Mesothelial cell of epicardium (in vitro differentiated cells): ENCODE results near the gene MRGPRD. TPM values are rescaled to one million over a fixed set of nuclear protein-coding genes. Genes with fewer than 3 reads are reported as not detected.

Experiments used
- DNase-seq, 2 experiments: peaks; one replicate each; pipeline ENCODE4 v3.0.0; 2021; ENCODE audit warnings: low spot score in 2 of 2; ENCODE audit not compliant: unreplicated experiment in 2 of 2
- H3K27ac Mint-ChIP-seq: 2 replicates; pipeline ENCODE4 v1.8.0; 2021; ENCODE audit warnings: mixed read lengths
- H3K27me3 Mint-ChIP-seq: 2 replicates; pipeline ENCODE4 v1.8.0; 2021; ENCODE audit warnings: low read depth, mixed read lengths
- H3K36me3 Mint-ChIP-seq: 2 replicates; pipeline ENCODE4 v1.8.0; 2021; ENCODE audit warnings: mixed read lengths
- H3K4me1 Mint-ChIP-seq: 2 replicates; pipeline ENCODE4 v1.8.0; 2021; ENCODE audit warnings: mixed read lengths
- H3K4me3 Mint-ChIP-seq: 2 replicates; pipeline ENCODE4 v1.8.0; 2021; ENCODE audit warnings: mild to moderate bottlenecking, moderate library complexity, mixed read lengths
- H3K9me3 Mint-ChIP-seq: 2 replicates; pipeline ENCODE4 v1.8.0; 2021; ENCODE audit warnings: mixed read lengths
- total RNA-seq: library from RNA; stranded (reverse); gene quantifications from 3 replicates; pipeline ENCODE4 v1.2.1, GENCODE V29; 2021
- TF ChIP-seq, protein P1 (sequence below): fragments of 200-600 bp; sonication (generic); IDR thresholded peaks from one replicate; pipeline ENCODE4 v1.5.0; 2021; ENCODE audit warnings: antibody characterized with exemption; ENCODE audit not compliant: unreplicated experiment

Gene MRGPRD
- total RNA-seq, 1 donor from 2014 or later = not detected

DNA sequence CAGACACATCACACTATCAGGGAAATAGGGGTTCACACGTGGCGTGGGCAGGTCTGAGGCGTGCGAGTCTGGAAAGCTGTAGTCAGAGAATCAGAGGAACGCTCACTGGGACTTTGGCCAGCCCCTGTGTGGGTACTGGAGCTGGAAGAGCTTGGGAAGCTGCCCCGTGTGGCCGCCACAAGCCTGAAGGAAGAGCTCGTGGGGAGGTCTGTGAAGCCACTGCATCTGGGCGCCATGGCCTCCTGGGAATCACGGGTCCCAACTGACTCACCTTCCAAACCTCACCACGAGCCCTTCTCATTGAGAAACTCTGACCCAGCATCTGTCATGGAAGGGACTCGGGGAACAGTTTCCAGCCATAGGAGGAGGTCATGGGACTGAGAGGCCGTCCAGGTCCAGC lies 38.1 kb upstream of the MRGPRD start:
- Mint-ChIP-seq H3K36me3 (no peaks in the 10 kb centered on the region), H3K4me3 (no peak overlapping the region), H3K9me3 (no peaks in the 10 kb centered on the region), H3K27ac (no peak overlapping the region), H3K4me1 (peaks cover 11% of the 10 kb centered on the region), H3K27me3 (no peaks in the 10 kb centered on the region)
- DNase-seq = no peak
- TF ChIP-seq, protein P1, sequence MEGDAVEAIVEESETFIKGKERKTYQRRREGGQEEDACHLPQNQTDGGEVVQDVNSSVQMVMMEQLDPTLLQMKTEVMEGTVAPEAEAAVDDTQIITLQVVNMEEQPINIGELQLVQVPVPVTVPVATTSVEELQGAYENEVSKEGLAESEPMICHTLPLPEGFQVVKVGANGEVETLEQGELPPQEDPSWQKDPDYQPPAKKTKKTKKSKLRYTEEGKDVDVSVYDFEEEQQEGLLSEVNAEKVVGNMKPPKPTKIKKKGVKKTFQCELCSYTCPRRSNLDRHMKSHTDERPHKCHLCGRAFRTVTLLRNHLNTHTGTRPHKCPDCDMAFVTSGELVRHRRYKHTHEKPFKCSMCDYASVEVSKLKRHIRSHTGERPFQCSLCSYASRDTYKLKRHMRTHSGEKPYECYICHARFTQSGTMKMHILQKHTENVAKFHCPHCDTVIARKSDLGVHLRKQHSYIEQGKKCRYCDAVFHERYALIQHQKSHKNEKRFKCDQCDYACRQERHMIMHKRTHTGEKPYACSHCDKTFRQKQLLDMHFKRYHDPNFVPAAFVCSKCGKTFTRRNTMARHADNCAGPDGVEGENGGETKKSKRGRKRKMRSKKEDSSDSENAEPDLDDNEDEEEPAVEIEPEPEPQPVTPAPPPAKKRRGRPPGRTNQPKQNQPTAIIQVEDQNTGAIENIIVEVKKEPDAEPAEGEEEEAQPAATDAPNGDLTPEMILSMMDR = no peak

DNA sequence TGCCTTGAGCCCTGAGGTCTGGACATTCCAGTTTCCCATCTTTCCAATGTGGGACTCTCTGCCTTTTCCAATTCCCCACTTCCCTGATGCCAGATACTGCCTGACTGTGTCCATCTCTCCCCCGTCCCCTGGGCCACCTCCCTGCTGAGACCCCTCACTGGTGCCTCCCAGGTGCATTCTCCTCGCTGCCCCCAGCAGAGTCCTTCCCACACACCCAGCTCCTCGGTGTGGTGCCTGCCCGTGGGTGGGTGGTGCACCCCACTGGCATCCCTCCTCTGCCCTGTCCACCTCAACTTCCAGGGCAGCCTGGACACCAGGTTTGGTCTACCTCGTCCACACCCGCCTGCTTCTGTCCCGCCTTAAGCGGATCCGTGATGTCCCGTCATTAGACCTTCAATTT lies 37.2 kb upstream of the MRGPRD start:
- Mint-ChIP-seq H3K4me3 (no peak overlapping the region), H3K36me3 (no peaks in the 10 kb centered on the region), H3K27me3 (peaks cover 4% of the 10 kb centered on the region), H3K4me1 (peaks cover 15% of the 10 kb centered on the region), H3K27ac (no peak overlapping the region), H3K9me3 (no peaks in the 10 kb centered on the region)
- no peak for DNase-seq
- TF ChIP-seq, protein P1 = no peak

DNA sequence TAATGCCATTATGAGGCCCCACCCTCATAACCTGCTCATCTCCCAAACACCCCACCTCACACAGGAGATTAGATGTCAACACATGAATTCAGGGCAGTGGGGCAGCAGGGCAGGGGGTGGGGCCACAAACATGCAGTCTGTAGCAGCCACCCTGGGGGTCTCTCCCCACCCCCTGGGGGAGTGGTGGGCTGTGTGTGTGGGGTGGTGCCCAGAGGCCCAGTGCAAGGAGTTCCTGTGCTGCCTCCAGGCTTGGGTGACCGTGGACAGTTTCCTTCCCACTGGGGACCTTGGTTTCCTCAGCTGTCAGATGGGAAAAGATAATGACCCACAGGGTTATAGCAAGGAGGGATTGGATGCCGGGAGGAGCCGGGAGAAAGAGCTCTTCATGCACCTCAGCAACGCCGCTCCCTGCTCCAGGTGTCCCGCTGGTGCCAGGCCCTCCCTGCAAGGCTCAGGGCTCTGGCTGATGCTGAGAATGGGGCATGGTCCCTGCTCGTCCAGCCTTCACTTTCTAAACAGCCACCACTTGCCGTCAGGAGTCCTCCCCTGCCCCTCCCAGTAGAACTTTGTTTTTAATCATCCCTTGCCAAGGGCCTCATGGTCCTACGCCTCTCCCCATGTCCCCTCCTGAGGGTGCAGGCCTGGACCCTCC lies 34.2 kb upstream of the MRGPRD start:
- Mint-ChIP-seq H3K4me3 (no peak overlapping the region), H3K4me1 (peaks cover 31% of the 10 kb centered on the region), H3K27me3 (peaks cover 8% of the 10 kb centered on the region), H3K36me3 (no peaks in the 10 kb centered on the region), H3K9me3 (no peaks in the 10 kb centered on the region), H3K27ac (peak overlapping the region; percentile 56)
- no peak for DNase-seq
- TF ChIP-seq, protein P1 = no peak

DNA sequence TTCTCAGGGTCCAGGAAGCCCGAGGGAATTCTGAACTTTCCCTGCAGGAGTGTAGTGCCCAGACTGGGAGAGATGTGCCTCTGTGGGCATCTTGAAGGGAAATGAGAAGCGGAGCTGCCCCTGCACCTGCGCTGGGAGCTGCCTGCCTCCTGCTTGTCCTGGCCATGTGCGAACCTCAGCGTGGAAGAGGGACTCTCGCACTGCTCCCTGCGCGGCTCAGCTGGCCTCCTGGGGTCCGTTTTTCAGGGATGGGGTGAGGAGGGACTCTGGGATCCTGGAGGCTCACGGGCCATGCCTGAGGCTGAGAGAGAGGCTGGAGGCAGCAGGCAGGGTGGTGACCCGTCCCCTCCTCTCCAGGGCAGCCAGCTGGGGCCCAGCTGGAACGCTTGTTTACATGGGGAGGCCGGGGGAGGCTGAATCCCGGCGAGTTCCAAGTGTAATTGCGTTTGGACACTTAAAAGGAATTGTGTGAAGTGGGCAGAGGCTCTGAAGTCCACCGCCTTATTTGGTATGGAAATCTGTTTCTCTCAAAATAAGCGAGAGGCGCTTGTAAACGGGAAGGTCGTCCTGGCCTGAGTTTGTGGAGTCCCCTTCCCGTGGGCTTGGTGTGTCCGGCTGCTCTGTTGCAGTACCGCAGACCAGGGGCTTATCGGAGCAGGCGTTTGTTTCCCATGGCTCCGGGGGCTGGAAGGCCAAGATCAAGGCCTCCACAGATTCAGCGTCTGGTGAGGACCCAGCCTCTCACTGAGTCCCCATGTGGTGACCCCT lies 33.5 kb upstream of the MRGPRD start:
- no peaks in the 10 kb centered on the region for H3K9me3 Mint-ChIP-seq
- peaks cover 36% of the 10 kb centered on the region for H3K4me1 Mint-ChIP-seq
- peaks cover 8% of the 10 kb centered on the region for H3K27me3 Mint-ChIP-seq
- H3K36me3 Mint-ChIP-seq = no peaks in the 10 kb centered on the region
- no peak for DNase-seq
- H3K27ac Mint-ChIP-seq = peak overlapping the region; percentile 56
- TF ChIP-seq, protein P1 = no peak
- peak overlapping the region; percentile 10 for H3K4me3 Mint-ChIP-seq

DNA sequence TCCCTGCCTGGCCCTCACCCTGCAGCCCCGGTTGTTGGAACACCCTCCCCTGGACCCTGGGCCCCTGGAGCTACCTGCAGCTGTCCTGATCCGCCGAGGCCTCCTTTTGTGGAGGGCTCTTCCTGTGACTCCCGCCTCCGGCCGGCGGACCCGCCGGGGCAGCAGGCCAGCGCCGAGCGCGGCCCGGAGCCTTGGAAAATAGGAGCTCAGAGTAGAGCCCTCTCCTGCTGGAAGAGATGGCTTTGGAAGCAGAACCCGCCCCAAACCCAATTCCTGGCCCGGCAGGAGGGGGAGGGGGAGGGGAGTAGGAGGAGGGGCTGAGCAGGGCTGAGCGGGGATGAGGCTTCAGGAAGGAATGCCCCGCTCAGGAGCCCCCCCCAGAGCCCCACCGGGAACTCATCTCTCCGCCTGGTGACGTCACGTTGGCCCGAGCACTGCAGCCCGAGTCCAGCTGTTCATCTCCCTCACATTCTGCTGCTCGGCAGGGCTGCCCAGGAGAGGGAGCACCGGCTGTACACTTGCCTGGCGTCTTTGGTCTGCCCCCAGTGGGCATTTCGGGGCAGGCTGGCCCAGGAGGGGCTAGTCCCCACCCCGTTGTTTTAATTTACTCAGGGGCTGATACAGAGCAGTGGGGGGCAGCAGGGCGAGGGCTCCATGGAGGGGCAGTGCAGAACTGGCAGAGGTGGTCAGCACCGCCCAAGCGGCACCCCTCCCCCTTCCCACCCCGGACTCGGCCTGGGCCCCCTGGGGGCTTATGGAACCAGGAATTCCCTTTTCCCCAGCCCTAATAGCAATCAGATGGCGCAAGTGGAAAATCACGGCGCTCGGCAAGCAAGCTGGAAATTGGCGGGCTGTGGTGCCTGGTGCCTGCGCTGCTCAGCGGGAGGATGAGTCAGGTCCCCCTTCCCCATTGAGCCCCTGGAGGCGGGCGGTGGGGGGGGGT lies 32.5 kb upstream of the MRGPRD start, which contains the start of gene MRGPRF:
Gene MRGPRF (minus strand): TSS at position 238 of the 943 bp plus-strand sequence. CDS start 3,345 bp downstream, outside the sequence.
- Mint-ChIP-seq H3K36me3 (no peaks in the 10 kb centered on the region), H3K4me3 (peak within 1 kb of the TSS; percentile 52), H3K4me1 (peaks cover 46% of the 10 kb centered on the region), H3K27ac (no peak within 1 kb of the TSS), H3K9me3 (no peaks in the 10 kb centered on the region), H3K27me3 (peaks cover 8% of the 10 kb centered on the region)
- TF ChIP-seq, protein P1 = no peak
- no peak for DNase-seq
